ENCODE results near the gene PCP4.
"Not testable (repeated sequence)": the region's sequence is repeated elsewhere in the genome, so short reads cannot be mapped to it uniquely, and the experiment has no call there.

PCP4 gene

DNA sequence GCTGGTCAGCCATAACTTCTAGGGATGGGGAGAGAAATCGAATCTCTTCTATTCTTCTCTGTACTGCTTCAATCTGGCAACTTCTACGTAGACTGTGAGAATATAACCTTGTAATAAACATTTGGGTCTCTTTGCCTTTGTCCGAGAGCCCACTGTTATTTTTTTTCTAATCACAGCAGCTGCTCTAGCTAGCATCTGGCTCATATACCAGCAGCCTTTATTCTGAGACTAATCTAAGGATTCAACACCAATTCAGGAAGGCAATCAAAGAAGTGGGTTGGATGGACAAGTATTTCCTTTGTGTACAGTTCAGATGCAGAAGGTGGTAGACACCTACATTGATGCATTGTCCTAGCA, 15.6 kb downstream of the PCP4 start:
- TF ChIP-seq CTCF (conservative IDR thresholded peaks at IDR 0.05) = no peak
- no peak overlapping the region for H3K27ac ChIP-seq

DNA sequence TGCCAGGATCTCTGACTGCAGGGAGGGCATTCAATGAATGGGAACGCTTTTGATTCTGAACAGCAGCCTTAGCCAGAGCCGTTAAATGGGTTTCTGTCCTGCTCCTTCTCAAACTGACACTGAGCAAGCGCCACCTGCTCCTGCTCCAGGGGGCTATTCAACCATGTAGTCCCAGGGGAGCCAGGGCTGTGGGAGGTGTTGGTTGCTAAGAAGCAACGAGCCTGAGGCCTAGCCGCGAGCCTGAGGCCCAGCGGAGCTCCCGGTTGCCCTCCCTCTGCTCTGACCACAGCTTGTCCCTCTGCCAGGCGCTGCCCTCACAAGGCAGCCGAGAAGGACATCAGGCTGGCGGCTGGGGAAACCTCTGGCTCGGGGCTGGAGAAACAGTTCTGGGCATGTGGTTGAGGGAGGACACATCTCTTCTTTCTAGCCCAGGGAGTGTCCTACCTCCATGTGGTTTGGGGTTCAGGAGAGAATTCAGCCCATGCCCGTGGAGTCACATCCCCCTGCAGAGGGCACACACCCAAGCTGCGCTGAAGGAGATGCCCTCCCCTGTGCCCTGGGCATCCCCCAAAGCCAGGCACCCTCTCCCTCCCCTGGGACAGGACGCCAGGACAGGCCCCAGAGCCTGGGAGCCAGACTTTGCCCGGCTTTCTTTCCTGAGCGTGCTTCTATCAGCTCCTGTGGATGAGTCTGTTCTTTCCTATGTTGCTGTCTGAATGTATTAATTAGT, 18.0 kb downstream of the PCP4 start:
- no peak overlapping the region for H3K27ac ChIP-seq
- TF ChIP-seq CTCF (conservative IDR thresholded peaks at IDR 0.05) = no peak

DNA sequence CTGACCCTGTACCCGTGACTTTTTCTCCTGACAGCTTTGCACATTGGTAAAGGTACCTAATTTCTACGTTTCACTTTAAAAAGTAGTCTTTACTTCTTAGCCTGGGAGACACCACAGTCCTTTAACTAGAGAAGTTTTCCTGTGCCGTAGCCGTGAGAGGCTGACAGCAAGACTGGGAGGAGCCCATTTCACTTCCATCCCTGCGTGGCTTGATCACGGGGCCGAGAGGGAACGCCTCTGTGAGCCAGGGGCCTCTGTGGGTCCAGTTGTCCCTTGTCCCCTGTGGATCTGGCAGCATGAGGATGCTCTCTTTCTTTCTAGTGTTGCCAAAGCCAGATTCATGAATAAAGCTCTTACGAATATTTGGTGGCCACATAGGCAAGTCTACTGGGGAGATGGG, 21.6 kb downstream of the PCP4 start:
- H3K27ac ChIP-seq = no peak overlapping the region
- no peak for TF ChIP-seq CTCF (conservative IDR thresholded peaks at IDR 0.05)

DNA sequence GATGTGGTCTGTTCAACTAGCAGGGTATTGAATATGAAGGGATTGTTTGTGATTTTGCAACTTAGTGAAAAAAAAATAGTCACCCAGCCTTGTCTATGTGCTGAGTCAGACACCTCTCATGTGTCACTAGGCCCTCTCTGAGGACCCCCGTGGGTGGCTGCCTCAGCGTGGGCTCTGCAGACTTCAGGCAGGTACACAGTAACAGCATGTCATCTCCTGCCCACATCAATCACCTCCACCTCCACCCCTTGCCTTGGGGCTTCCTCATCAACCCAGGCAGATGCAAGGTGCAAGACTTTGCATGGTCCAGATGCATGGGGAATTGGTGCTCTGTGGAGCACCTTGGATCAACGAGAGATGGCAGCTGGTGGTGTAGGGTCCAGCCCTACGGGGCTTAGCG, 23.9 kb downstream of the PCP4 start:
- no peak for TF ChIP-seq CTCF (conservative IDR thresholded peaks at IDR 0.05)
- no peak overlapping the region for H3K27ac ChIP-seq

DNA sequence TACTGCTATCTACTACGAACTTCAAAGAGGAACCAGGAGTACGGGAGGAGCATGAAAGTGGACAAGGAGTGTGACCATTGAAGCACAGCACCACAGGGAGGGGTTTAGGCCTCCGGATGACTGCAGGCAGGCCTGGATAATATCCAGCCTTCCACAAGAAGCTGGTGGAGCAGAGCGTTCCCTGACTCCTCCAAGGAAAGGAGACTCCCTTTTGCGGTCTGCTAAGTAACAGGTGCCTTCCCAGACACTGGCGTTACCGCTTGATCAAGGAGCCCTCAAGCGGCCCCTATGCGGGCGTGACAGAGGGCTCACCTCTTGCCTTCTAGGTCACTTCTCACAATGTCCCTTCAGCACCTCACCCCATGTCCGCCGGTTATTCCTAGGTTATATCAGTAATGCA, 24.6 kb downstream of the PCP4 start:
- H3K27ac ChIP-seq = not testable (repeated sequence)

- TF ChIP-seq CTCF (conservative IDR thresholded peaks at IDR 0.05) = no peak
- H3K27ac ChIP-seq = no peak overlapping the region
Measured at GRCh38 chr21:39900491-39900890, 33.3 kb downstream of the PCP4 start.

GRCh38 chr21:39900911-39901310, 33.7 kb downstream of the PCP4 start:
- no peak for TF ChIP-seq CTCF (conservative IDR thresholded peaks at IDR 0.05)
- no peak overlapping the region for H3K27ac ChIP-seq

- no peak for TF ChIP-seq CTCF (conservative IDR thresholded peaks at IDR 0.05)
- no peak overlapping the region for H3K27ac ChIP-seq
Measured at GRCh38 chr21:39902986-39903385, 35.7 kb downstream of the PCP4 start.
